ENCODE measurements around the gene CRACR2A. TPM values are rescaled to one million over a fixed set of nuclear protein-coding genes. Genes with fewer than 3 reads are reported as not detected.

Gene CRACR2A
- total and polyA plus RNA-seq, 3 donors from 2014 or later: 3.1 to 5.0 (median 4.0) TPM

- H3K9me3 ChIP-seq: no peaks in the 10 kb centered on the region
- H3K4me1 ChIP-seq: no peaks in the 10 kb centered on the region
- no peak overlapping the region for H3K4me3 ChIP-seq
- WGBS, 2 donors: 94 to 95% methylated on average over 5 of the region's 5 CpGs
- no peaks in the 10 kb centered on the region for H3K36me3 ChIP-seq (ENCODE audit: low read depth, missing control alignments)
- H3K27me3 ChIP-seq: no peaks in the 10 kb centered on the region
- H3K27ac ChIP-seq: no peak overlapping the region
- DNase-seq: no peak
- TF ChIP-seq POLR2A (IDR thresholded peaks at IDR 0.05) (no peak), CTCF (IDR thresholded peaks at IDR 0.05) (no peak)
- intact Hi-C loops (cut with DNase I; ENCODE audit: low total_unique reads): no loop called here
These were observed 90.4 kb downstream of the CRACR2A start for GRCh38 chr12:3662521-3662921.

- Histone ChIP-seq H3K27me3 (no peaks in the 10 kb centered on the region), H3K4me1 (no peaks in the 10 kb centered on the region), H3K27ac (no peak overlapping the region), H3K4me3 (no peak overlapping the region), H3K36me3 (ENCODE audit: low read depth, missing control alignments) (no peaks in the 10 kb centered on the region), H3K9me3 (no peaks in the 10 kb centered on the region)
- TF ChIP-seq CTCF (IDR thresholded peaks at IDR 0.05) (no peak), POLR2A (IDR thresholded peaks at IDR 0.05) (no peak)
- intact Hi-C loops (cut with DNase I; ENCODE audit: low total_unique reads): no loop called here
- no peak for DNase-seq
- 75 to 86% methylated on average over 1 of the region's 1 CpG for WGBS, 2 donors
These were observed 91.9 kb downstream of the CRACR2A start for GRCh38 chr12:3661028-3661427.

- DNase-seq: no peak
- Histone ChIP-seq H3K4me1 (no peaks in the 10 kb centered on the region), H3K27ac (no peak overlapping the region), H3K4me3 (no peak overlapping the region), H3K9me3 (no peaks in the 10 kb centered on the region), H3K27me3 (no peaks in the 10 kb centered on the region), H3K36me3 (ENCODE audit: low read depth, missing control alignments) (no peaks in the 10 kb centered on the region)
- TF ChIP-seq CTCF (IDR thresholded peaks at IDR 0.05) (no peak), POLR2A (IDR thresholded peaks at IDR 0.05) (no peak)
- 74 to 82% methylated on average over 13 of the region's 13 CpGs for WGBS, 2 donors
- intact Hi-C loops (cut with DNase I; ENCODE audit: low total_unique reads): no loop called here
These were observed 94.4 kb downstream of the CRACR2A start for GRCh38 chr12:3658327-3659163.

- TF ChIP-seq POLR2A (IDR thresholded peaks at IDR 0.05) (no peak), CTCF (IDR thresholded peaks at IDR 0.05) (no peak)
- intact Hi-C loops (cut with DNase I; ENCODE audit: low total_unique reads): no loop called here
- no peak overlapping the region for H3K27ac ChIP-seq
- DNase-seq: no peak
- H3K36me3 ChIP-seq (ENCODE audit: low read depth, missing control alignments): no peaks in the 10 kb centered on the region
- H3K4me1 ChIP-seq: no peaks in the 10 kb centered on the region
- H3K27me3 ChIP-seq: no peaks in the 10 kb centered on the region
- WGBS, 2 donors: 90 to 96% methylated on average over 13 of the region's 13 CpGs
- no peaks in the 10 kb centered on the region for H3K9me3 ChIP-seq
- H3K4me3 ChIP-seq: no peak overlapping the region
These were observed 95.8 kb downstream of the CRACR2A start for GRCh38 chr12:3656946-3657622.
